RKO (cell line): ENCODE measurements around the gene CNOT9.

Experiments
- DNase-seq: peaks from one replicate; pipeline ENCODE4 v3.0.0-alpha.2; 2016; ENCODE audit warnings: low spot score

The CNOT9 gene

GRCh38 chr2:218644721-218645120 lies 76.1 kb downstream of the CNOT9 start:
- DNase-seq, result no peak

GRCh38 chr2:218645126-218645525 lies 76.5 kb downstream of the CNOT9 start:
- peak; percentile 67 for DNase-seq
